B cell (primary cell): ENCODE data around the gene SMCO1. TPM values are rescaled to one million over a fixed set of nuclear protein-coding genes. Genes with fewer than 3 reads are reported as not detected.
"Not testable (repeated sequence)": the region's sequence is repeated elsewhere in the genome, so short reads cannot be mapped to it uniquely, and the experiment has no call there.

ENCODE experiments used
- ATAC-seq: fragments of 200-7000 bp; cut with Tn5 transposase; one replicate; pipeline ENCODE4 v1.10.0; 2021; ENCODE audit warnings: low read depth, mild to moderate bottlenecking, moderate number of reproducible peaks, moderate library complexity
- CTCF ChIA-PET: fragments of 350-600 bp; sonication (Branson Sonifier 250); formaldehyde crosslinking; loops from one replicate; lab custom pipeline; 2021; ENCODE audit warnings: antibody characterized with exemption, inconsistent platforms; lab: Charles Lee
- POLR2A ChIA-PET: fragments of 350-600 bp; sonication (Branson Sonifier 250); formaldehyde crosslinking; loops from one replicate; lab custom pipeline; 2021; ENCODE audit warnings: antibody characterized with exemption; lab: Charles Lee
- DNase-seq: peaks from one replicate; pipeline ENCODE4 v3.0.0; 2013
- H2AFZ ChIP-seq: 2 replicates; pipeline ENCODE4 v1.6.1; 2012; ENCODE audit warnings: mild to moderate bottlenecking, low read depth, low read length; ENCODE audit not compliant: insufficient read depth, poor library complexity, severe bottlenecking
- H3K27ac ChIP-seq, 2 donors: 1 replicate in 1 of 2; 2 replicates in 1 of 2; pipeline ENCODE4 v1.5.1; 2012 to 2013; ENCODE audit warnings: low read length in 2 of 2, mild to moderate bottlenecking in 2 of 2, moderate library complexity in 1 of 2
- H3K27me3 ChIP-seq, 4 experiments: fragments of 200-600 bp in 1 of 4; sonication (generic) in 1 of 4; replicated peaks in 1 of 4; 1 replicate in 2 of 4; 2 replicates in 2 of 4; pipeline versions ENCODE4 v1.6.1 to v1.7.0; 2013 to 2016; ENCODE audit warnings: low read length in 3 of 4, mild to moderate bottlenecking in 2 of 4, mixed read lengths in 1 of 4, moderate library complexity in 1 of 4; ENCODE audit not compliant: insufficient read depth in 4 of 4, control insufficient read depth in 3 of 4; ENCODE audit errors: control extremely low read depth in 1 of 4
- H3K36me3 ChIP-seq, 2 experiments: replicated peaks in 1 of 2; 1 replicate in 1 of 2; 2 replicates in 1 of 2; pipeline versions ENCODE4 v1.6.1 to v1.7.1; 2013; ENCODE audit warnings: low read length in 1 of 2; ENCODE audit not compliant: insufficient read depth in 2 of 2, control insufficient read depth in 1 of 2; ENCODE audit errors: control extremely low read depth in 1 of 2, extremely low read depth in 1 of 2
- H3K4me1 ChIP-seq, 2 donors: fragments of 200-600 bp in 1 of 2; sonication (generic) in 1 of 2; 1 replicate in 1 of 2; 2 replicates in 1 of 2; pipeline versions ENCODE4 v1.5.1 to v1.6.1; 2013 to 2017; ENCODE audit warnings: low read length in 2 of 2; ENCODE audit not compliant: control insufficient read depth in 2 of 2, insufficient read depth in 2 of 2
- H3K4me2 ChIP-seq: replicated peaks from 2 replicates; pipeline ENCODE3; 2012; ENCODE audit warnings: mild to moderate bottlenecking, low read depth, low read length; ENCODE audit not compliant: poor library complexity, severe bottlenecking
- H3K4me3 ChIP-seq, 5 experiments: fragments of 200-600 bp in 1 of 5; sonication (generic) in 1 of 5; 1 replicate in 3 of 5; 2 replicates in 2 of 5; pipeline versions ENCODE4 v1.5.1 to v1.7.0; 2011 to 2016; ENCODE audit warnings: low read length in 4 of 5, mild to moderate bottlenecking in 4 of 5, low read depth in 2 of 5, control low read depth in 1 of 5, moderate library complexity in 1 of 5; ENCODE audit not compliant: insufficient read depth in 1 of 5; ENCODE audit errors: control extremely low read depth in 1 of 5, extremely low read depth in 1 of 5
- H3K79me2 ChIP-seq: fragments of 200-600 bp; sonication (generic); one replicate; pipeline ENCODE4 v1.6.0; 2016; ENCODE audit warnings: low read length; ENCODE audit not compliant: control insufficient read depth, insufficient read depth
- H3K9ac ChIP-seq: fragments of 200-600 bp; sonication (generic); 2 replicates; pipeline ENCODE4 v1.6.1; 2017; ENCODE audit warnings: mild to moderate bottlenecking, low read length, moderate library complexity
- H3K9me3 ChIP-seq, 3 donors: one replicate each; pipeline versions ENCODE4 v1.6.1 to v1.7.1; 2013; ENCODE audit warnings: low read length in 2 of 3; ENCODE audit not compliant: control insufficient read depth in 2 of 3, insufficient read depth in 1 of 3; ENCODE audit errors: control extremely low read depth in 1 of 3
- H4K20me1 ChIP-seq: 2 replicates; pipeline ENCODE4 v1.6.0; 2012; ENCODE audit warnings: mild to moderate bottlenecking, low read length; ENCODE audit not compliant: insufficient read depth, control insufficient read depth, poor library complexity, severe bottlenecking
- H3K27ac Mint-ChIP-seq: one replicate; pipeline ENCODE4 v1.8.0; 2021; ENCODE audit warnings: mixed read lengths
- H3K27me3 Mint-ChIP-seq: one replicate; pipeline ENCODE4 v1.8.0; 2021; ENCODE audit warnings: mixed read lengths
- H3K4me1 Mint-ChIP-seq: one replicate; pipeline ENCODE4 v1.8.0; 2021; ENCODE audit warnings: mixed read lengths
- H3K4me3 Mint-ChIP-seq: one replicate; pipeline ENCODE4 v1.8.0; 2021; ENCODE audit warnings: mixed read lengths
- H3K9me3 Mint-ChIP-seq: one replicate; pipeline ENCODE4 v1.8.0; 2022; ENCODE audit warnings: mixed read lengths; ENCODE audit not compliant: insufficient read depth
- WGBS: methylation state at CpG from one replicate; pipeline ENCODE4 v1.1.5; 2013; ENCODE audit warnings: missing lambda C conversion rate; ENCODE audit not compliant: insufficient coverage; 5-methylcytosine and 5-hydroxymethylcytosine counted together
- intact Hi-C: fragments of 100-400 bp; cut with micrococcal nuclease; formaldehyde crosslinking; loops from one replicate; pipeline ENCODE4 v1.10.0; 2022
- polyA plus RNA-seq: library from polyadenylated mRNA; depleted of rRNA; stranded (reverse); fragments of >200 nt; gene quantifications from 2 replicates; pipeline ENCODE4 v1.2.3, GENCODE V29; 2012
- total RNA-seq, 2 donors: library from RNA; stranded (reverse); fragments of 120-200 nt in 1 of 2; gene quantifications; 1 replicate in 1 of 2; 2 replicates in 1 of 2; pipeline versions ENCODE4 v1.2.3 to v1.2.4, GENCODE V29; 2013 to 2022

Gene SMCO1
- total and polyA plus RNA-seq, 2 donors (not counting 1 experiment from before 2014, with no cell fraction given) = not detected

DNA sequence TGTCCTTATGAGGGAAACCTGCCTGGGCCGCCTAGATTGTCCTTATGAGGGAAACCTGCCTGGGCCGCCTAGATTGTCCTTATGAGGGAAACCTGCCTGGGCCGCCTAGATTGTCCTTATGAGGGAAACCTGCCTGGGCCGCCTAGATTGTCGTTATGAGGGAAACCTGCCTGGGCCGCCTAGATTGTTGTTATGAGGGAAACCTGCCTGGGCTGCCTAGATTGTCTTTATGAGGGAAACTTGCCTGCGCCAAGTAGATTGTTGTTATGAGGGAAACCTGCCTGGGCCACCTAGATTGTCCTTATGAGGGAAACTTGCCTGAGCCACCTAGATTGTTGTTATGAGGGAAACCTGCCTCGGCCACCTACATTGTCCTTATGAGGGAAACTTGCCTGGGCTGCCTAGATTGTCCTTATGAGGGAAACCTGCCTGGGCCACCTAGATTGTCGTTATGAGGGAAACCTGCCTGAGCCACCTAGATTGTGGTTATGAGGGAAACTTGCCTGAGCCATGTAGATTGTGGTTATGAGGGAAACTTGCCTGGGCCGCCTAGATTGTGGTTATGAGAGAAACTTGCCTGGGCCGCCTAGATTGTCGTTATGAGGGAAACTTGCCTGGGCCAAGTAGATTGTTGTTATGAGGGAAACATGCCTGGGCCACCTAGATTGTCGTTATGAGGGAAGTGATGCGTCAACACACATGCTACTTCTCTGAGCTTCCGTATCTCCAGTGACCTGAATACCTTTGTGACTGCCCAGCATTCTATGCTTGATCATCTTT lies 3.3 kb downstream of the SMCO1 start:
- intact Hi-C loops, H2AFZ ChIP-seq, H3K27ac ChIP-seq, H3K79me2 ChIP-seq, H3K27ac Mint-ChIP-seq, ATAC-seq, H3K9me3 Mint-ChIP-seq, H3K4me3 Mint-ChIP-seq, H3K4me1 ChIP-seq, H3K4me2 ChIP-seq, DNase-seq, H3K9ac ChIP-seq, POLR2A ChIA-PET, H4K20me1 ChIP-seq, H3K36me3 ChIP-seq, H3K27me3 ChIP-seq, H3K4me3 ChIP-seq, H3K4me1 Mint-ChIP-seq: not testable (repeated sequence)
- 73% methylated on average over 13 of the region's 15 CpGs for WGBS
- CTCF ChIA-PET = interaction anchor here (1.2 kb wide), 1 partner anchor 25 kb away, joined by 5 read pairs; no protein-coding TSS in a partner anchor
- H3K9me3 ChIP-seq = peaks cover 6 to 21% (median 12%) of the 10 kb centered on the region in 3 donors
- peaks cover 13% of the 10 kb centered on the region for H3K27me3 Mint-ChIP-seq

DNA sequence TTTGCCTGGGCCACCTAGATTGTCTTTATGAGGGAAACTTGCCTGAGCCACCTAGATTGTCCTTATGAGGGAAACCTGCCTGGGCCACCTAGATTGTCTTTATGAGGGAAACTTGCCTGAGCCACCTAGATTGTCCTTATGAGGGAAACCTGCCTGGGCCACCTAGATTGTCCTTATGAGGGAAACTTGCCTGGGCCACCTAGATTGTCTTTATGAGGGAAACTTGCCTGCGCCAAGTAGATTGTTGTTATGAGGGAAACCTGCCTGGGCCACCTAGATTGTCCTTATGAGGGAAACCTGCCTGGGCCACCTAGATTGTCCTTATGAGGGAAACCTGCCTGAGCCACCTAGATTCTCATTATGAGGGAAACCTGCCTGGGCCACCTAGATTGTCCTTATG lies 4.0 kb downstream of the SMCO1 start:
- H3K4me3 Mint-ChIP-seq, DNase-seq, POLR2A ChIA-PET, H4K20me1 ChIP-seq, H3K4me1 ChIP-seq, H3K9ac ChIP-seq, H3K4me3 ChIP-seq, H3K27me3 ChIP-seq, H3K79me2 ChIP-seq, H3K27ac ChIP-seq, H3K4me2 ChIP-seq, intact Hi-C loops, H2AFZ ChIP-seq, H3K4me1 Mint-ChIP-seq, H3K36me3 ChIP-seq, H3K27ac Mint-ChIP-seq, ATAC-seq: not testable (repeated sequence)
- peaks cover 3 to 20% (median 8%) of the 10 kb centered on the region in 3 donors for H3K9me3 ChIP-seq
- CTCF ChIA-PET = interaction anchor here (2.1 kb wide), 1 partner anchor 18 kb away, joined by 8 read pairs; no protein-coding TSS in a partner anchor
- WGBS = 100% methylated on average over 1 of the region's 1 CpG
- peaks cover 12% of the 10 kb centered on the region for H3K9me3 Mint-ChIP-seq
- H3K27me3 Mint-ChIP-seq = peaks cover 13% of the 10 kb centered on the region
